Stimulated activated CD4-positive, alpha-beta T cell treated with anti-CD3 and anti-CD28 coated beads, Interleukin-2, amount 100 ng/mL, for 48 hours (primary cell): ENCODE results near the gene SORBS2.
A peak's percentile ranks its signal among the peaks of the same experiment; 100 is the strongest.

Experiments
- DNase-seq, 2 donors: peaks; one replicate each; pipeline ENCODE4 v3.0.0-alpha.2; 2020

Gene SORBS2

DNA sequence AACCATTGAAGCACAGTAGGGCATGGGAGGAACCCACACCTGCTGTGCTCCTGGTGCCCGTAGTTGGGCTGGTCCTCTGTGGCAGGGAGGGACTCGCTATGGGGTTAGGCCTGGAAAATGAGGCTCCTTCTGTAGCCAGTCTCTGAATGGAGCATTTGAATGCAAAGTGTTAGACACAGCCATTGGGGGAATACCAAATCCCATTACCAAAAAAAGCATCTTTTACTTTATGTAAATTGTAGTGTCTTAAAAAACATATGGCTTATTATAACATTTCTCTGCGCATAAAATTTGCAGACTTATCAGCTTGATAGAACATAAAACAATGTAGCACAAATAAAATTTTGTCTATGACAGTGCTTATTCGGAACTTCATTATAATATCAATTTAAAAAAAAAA is 147.5 kb downstream of the SORBS2 start:
- DNase-seq, result no peak

DNA sequence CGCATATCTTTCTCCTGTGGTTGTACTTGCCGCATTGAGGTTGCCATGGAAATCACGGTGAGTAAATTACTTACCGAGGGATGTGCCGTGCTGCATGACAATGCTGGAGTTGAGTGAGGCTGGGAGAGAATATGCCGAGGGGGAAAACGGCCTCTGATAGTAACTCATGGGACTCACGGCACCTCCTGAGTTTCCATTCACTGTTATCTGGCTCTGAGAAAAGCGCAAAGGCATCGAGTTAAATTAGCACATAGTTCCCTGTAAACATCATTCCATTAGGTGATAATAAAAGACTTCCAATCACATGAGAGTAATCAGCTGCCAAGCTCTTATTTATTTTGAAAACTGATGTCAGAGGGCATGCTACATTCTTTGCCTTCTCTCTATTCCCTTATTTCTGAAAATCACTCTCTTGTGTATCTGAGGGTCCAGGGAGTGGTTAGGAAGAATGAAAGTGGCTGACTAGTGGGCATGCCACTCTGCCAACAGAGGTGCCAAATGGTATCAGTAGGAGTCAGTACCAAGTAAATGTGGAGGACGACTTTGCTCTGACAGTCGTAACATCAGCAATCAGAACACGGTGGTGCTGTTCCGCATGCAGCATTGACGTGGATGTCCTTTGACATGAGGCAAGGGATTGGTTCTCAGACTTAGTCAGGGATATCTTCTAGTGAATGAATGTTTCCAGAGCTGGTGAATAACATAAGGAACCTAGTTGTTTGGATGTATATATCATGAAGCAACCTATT is 149.8 kb downstream of the SORBS2 start:
- DNase-seq, result no peak

DNA sequence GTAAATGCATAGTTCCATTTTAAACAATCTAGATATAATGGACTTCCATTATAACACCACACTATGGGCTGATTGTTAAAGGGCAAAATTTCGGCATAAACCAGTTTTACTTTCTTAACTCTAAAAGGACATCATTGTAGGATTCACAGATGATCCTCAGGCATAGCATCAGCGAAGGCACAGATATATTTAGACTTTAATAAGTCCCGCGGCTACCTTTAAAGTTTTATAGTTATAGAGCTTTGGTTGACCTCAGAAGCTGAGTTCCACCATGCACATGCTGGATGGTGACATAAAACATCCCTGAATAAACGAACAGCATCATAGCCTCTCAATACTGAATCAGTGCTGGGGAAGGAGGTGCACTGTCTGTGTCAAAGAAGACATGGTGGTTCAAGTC is 151.7 kb downstream of the SORBS2 start:
- no peak for DNase-seq

DNA sequence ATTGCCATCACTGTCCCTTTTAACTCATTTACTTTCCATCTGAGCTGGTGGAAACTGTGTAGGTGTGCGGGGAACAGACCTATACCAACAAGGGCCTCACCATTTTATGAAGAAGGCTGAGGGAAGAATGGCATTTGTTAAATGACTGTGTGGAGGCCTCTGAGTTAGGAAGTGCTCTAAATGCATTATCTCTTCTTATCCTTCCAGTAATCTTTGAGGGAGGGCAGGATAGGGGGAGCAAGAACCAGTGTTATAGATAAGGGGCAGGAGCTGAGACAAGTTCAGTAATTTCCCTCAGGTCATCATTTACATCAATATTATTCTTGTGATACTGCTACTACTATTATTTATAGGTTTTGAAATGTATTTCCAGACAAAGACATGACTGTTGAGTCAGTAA is 154.3 kb downstream of the SORBS2 start:
- no peak for DNase-seq

DNA sequence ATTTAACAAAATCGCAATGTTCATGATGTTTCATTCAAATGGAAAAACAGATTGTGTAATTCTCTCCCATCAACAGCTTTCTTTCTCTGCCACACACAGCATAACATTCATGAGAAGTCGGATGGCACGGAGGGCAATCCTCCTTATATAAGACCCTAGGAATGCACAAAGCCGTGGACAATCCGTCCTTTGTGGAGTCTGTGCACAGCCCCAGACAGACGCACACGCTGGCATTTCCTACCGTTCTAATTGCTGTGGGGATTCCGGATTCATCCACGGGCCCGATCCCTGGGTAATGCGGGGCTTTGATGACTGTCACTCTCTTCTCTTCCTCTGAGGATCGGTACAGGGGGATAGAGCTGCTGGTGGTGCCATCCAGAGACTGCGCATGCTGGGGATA is 154.8 kb downstream of the SORBS2 start:
- DNase-seq, result no peak

DNA sequence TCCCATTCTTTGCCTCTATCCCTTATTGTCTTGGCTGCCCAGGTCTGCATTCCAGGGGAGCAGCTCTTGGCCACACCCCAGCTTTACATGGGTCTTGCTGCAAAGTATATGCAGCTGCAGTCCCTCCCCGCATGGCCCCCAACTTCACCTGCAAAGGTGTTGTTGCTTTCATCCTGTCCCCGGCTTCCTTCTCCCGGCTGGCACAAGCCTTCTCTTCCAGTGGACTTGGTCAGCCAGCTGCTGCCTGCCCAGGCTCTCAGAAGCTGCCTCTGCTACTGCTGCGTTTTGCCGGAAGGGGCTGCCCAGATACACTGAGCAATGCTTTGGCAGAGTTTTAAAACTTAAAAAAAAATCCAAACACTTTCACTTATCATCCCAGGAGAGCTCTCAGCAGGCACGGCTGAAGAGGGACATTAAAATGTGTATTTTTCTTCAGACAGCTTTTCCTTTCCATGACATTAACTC is 155.5 kb downstream of the SORBS2 start:
- no peak for DNase-seq

DNA sequence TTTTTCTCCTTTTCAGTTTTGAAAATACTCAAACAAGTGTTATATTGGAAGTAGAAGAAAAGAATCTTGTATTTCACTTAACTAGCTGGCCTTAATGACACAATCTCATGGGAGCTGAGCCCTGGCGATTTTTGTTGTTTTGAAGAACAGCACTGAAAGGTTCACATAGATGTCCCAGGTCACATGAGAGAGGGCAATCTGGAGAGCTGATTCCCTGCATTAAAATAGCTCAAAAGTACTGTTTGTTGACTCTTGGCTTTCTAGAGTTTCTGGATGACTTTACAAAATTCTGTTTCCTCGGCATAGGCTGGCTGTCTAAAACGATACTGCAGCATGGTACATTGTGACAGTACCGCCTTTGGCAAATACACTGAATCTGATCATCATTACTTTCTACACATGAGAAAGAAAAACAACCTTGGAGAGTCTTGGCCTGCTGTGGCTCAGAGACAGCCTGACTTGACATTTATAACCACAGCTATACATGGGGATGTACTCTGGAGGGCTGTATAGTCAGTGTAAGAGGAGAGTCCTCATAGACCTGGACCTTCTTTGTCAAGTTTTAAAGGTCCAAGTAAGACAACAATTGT is 156.9 kb downstream of the SORBS2 start:
- no peak for DNase-seq

DNA sequence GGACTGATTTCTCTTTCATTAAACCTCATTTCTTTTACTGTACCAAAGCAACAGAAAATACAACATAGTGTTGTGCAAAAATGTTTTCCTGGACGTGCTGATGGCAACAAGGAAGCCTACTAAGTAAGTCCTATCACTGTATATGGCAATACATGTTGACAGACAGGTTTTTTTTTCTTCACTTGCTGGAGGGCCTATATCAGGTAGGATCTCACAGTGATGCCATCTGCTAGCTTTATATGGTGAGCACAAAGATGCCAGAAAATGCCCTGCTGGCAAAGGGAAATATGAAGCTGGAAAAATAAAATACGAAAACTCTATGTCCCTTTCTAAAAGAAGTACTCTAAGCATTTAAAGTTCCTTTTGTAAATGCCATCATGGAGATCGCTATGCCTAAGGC is 157.7 kb downstream of the SORBS2 start:
- no peak for DNase-seq

DNA sequence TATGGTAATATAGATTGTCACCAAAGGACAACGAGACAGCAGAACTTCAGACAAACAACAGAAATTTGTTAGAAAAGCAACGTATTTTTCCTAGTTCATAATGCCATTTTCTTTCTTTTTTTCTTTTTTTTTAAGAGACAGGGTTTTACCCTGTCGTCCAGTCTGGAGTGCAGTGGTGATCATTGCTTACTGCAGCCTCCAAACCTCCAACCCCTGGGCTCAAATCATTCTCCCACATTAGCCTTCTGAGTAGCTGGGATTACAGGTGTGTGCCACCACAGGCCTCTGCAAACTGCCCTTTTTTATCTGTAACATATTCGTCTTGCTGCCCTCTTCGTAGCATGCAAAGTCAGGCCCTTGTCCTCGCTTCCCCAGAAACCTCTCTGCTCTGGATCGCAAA is 160.1 kb downstream of the SORBS2 start:
- no peak for DNase-seq

DNA sequence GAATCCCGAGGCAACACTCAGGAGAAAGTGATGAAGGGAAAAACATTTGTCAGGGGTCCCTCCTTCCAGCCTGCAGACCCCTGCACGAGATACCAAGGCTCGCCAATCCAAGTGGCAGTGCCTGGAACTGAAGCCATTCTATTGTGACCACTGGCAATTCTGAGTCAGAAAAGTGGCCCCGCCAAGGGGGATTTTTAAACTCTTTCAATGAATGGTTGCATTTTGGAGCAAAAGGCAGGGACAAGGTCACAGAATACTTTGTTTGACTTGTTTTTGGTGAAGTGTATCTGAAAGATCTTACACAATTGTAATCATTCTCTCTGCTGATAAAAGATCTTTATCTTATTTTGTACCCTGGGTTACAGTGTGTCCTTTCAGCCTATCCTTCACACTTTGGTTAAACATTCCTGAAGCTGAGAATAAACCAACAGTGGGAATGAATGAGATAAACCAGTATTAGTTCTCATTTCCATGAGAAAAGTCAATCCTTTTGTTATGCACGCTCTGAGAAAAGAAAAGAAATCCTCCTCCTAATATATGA is 160.8 kb downstream of the SORBS2 start:
- DNase-seq, result no peak

DNA sequence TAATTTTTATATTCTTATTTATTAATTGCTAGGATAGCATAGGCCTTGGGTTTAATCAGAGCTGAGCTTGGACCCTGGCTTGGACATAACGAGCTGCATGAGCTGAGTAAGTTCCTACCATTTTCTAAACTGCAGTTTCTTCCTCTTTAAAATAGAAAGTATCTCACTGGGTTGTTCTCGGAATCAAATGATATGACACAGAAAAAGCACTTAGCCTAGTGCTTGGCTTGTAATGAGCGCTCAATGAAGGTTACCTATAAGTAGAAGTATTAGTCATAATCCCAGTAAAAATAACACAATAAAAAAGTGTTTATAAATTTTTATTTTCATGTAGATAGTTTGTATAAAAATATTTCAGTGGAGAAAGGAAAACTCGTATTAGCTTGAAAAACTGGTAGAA is 163.4 kb downstream of the SORBS2 start:
- DNase-seq, result no peak

DNA sequence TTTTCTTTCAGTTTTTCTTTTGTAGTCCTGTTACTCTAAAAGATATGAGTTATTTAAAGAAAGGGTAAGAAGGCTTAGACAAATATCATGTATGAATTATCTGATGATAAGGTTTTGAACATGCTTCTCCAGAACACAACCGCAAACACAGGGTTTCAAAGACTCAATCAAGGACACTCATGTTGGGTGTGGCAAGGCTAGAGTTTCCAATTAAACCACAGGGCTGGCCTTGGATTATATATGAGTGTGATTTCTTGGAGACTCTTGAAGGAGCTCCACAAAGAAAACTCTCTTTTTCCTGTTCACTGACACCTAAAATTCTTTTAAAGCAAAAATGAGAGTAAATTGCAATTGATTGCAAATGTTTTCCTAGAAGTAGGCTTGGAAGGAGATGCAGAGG is 166.6 kb downstream of the SORBS2 start:
- no peak for DNase-seq

DNA sequence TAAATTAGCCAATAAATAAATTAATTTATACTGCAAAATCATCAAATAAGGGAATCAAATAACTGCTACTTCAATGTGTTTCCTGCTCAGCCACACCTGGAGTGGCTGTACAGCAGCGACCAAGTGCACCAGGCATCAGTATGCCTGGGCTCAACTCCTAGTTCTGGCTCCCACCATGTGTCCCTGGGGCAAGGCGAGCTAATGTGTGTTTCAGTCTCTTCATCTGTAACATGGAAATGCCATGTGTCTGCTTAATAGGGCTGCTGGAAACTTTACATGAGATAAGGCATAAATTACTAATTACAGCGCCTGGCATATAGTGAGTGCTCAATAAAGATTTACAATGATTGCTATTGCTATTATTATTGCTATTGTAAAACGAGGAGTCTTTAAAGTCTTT is 167.6 kb downstream of the SORBS2 start:
- DNase-seq, result no peak

DNA sequence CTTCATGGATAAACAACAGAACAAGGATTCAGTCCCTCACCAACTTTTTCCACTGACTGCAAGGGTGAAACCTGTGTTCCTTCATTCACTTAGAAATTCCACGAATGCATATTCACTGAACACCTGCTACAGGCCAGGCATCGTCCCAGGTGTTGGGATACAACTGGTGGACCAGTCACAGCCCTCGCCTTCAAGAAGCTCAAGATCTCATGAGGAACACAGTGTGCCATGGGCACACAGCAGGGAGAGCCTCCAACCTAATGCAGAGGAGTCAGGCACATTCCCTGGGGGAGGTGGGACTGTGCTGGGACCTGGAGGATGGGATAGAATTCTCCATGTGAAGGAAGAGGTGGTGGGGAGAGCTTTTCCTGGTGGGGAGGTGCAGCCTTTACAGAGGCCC is 169.1 kb downstream of the SORBS2 start:
- DNase-seq, result no peak

DNA sequence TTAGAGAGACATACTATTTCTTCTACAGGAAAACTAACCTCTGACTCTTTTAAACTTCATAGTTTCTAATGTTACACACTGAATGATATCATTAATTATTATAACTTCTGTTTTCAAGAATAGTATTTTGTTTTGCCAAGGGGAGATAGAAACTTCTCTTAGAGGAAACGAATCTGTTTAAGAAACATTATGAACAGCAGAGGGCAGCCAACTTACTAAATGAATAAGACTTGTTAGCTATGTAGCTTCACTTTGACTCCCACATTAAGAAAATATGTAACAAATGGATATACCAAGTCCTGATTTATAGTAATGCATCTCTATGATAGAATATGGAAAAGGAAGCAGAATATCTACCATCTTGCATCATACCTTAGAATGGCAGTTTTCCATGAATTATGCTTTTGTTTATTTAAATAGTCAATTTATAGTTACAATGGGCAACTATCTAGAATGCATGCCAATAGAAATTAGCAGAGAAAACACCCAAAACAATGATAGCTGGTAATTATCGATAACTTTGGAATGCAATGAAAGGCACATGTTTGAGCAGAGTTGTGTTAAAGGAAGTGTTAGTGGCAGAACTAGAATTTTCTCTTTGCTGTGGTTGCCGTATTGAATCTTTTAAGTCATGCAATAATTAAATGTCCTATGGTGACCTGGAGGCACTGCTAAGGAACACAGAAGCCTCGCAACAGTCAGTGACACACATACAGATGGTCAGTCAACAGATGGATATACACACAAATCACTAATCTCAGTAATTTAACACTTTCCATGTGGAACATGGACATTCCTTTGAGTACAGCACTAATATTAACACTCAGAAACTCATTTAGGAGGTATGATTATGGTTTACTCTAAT is 171.0 kb downstream of the SORBS2 start:
- DNase-seq, result no peak

DNA sequence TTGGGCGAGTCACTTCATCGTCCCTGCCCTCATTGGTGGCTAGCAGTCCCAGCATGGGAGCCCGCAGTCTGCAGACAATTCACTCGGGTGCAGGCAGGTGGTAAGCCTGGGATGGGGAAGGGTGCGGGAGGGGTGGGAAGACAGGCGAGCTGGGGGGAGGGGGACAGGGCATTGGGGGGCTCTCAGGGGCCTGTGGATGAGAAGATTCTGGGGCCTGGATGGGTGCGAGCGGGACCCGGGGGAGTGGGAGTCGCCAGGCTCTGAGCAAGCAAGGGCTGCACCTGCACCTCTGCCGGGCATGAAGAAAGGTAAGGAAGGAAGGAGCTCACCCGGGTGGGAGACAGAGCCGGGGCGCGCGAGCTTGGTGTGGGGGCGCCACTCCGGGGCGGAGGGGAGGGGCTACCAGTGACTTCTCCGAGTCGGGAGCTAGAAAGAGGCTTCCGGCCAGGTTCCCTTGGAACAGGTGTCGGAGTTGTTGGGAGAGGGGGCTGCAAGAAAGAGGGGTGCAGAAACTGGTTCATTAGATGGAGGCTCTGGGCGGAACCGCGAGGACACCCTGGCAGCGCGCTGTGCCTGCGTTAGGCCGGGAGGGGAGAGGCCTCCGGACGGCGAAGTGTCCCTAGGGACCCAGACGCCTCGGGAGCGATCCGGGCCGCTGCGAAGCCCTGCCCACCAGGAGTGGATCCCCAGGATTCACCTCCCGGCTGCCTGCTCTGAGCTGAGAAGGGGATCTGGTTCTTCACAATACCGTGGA is 173.3 kb downstream of the SORBS2 start:
- DNase-seq, result no peak

DNA sequence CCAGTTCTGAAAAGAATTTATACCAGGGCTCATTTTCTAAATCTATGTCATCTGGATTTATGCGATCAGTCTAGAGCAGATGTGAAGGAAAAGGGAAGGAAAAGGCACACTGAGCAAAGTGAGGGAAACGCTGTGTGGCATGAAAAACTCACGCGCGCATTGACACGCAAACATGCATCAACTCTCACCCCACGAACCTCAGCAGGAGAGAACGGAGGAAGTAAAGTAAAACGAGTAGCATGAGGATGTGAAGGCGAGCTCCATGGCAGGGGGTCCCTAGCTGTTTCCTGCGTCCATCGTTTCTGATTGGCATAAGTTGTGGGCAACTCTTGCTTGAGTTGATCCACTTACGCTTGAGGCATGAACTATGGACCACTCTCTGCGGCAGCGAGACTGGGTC is 173.9 kb downstream of the SORBS2 start:
- no peak for DNase-seq

DNA sequence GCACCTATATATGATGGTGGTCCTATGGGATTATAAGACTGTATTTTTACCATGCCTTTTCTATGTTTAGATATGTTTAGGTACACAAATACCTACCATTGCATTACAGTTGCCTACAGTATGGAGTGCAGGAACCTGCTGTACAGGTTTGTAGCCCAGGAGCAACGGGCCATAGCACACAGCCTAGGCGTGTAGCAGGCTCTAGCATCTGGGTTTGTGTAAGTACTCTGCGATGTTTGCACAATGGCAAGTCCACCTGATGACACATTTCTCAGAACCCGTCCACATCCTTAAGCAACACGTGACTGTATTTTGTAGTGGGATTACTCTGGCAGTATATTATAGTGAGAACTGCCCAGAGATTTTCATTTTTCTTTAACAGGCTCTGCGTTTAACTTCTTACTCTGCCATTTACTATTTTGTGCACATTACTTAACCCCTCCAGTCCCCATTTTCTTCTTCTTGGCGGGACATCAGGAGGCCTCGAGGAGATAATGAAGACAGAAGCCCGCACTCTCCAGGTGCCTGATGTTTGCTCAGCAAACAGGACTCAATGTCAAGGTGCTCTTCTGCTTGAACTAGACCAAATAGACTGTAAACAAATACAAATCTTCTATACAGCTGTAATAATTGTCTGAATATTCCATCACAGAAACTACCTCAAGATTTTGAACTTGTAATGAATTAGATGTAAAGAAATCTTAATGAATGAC is 174.7 kb downstream of the SORBS2 start:
- no peak for DNase-seq

DNA sequence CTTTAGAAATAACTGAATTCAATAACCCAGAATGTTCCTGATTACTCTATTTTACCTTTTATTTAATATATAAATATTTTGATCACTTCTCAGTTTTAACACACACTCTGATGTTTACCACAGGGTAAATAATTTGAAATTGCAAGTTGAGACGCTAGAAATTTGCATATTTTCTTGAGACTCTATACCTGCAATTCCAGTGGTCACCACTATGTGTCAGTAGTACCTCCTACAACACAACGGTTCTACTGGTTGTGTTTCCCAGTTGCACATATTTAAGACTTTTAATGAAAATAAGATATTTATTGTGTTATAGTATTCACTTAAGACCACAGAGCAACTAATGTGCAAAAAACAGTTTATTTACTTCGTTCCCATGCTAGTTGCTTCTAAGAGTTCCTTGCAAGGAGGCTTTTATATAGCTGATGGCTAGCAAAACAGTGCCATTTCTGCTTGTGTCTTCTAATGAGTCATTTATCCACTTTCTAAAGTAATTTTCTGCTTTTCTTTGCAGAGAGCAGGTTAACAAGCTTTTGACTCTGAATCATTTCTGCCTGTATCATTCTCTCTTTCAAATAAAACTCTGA is 177.8 kb downstream of the SORBS2 start:
- DNase-seq, result peak in 1 of 2 donors; percentile 11

DNA sequence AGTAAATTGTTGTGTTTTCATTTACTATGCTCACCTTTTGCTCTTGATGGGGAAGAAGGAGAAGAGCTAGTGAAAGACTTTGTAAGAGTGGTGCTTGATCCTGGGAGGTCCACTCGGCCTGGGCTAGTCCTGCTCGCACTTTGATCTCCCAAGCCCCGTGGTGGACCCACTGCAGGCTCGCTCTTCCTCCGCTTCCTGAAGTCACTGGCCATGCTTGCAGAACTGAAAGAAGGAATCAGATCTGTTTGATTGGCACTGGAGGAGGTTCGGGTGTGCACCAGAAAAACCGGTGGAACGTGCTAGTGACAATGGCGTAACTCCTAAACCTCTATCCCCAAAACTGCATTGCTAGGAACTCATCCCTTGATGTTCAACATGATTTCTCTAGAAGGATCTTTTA is 185.2 kb downstream of the SORBS2 start:
- DNase-seq, result no peak

DNA sequence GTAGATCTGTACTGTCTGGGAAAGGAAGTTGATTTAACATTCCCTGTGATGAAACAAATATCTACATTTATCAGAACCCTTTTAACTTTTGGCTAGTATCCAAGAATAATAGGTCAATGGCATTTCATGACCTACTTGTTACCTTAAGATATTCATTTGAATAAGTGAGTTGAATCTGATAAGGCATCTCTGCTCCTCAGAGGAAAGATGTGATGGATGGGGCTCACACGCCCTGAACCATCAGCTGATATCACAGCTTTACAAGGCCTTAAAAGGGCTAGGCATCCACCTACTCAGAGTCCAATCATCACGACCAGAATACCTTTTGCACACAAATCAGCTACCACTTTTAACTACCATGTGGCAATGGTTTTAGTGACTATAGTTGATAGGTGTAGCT is 186.5 kb downstream of the SORBS2 start:
- DNase-seq, result no peak

DNA sequence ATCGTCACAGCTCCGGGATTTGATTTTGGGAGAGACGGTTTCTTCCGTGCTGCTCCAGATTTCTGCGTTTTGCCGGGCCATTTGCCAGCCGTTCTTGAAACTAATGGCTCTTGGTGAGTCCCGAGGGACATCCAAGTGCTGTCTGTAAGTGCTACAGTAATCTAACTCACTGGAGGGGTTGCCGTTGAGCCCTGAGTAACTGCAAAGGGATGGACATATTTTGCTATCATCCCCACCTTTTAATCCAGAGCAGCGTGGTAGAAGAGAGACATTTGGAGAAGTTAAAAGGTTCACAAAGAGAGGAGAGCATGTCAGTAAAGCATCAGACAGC is 187.8 kb downstream of the SORBS2 start:
- no peak for DNase-seq
